Measurements from ENCODE around the gene MAST1. TPM values are rescaled to one million over a fixed set of nuclear protein-coding genes. Genes with fewer than 3 reads are reported as not detected.

The MAST1 gene
- total RNA-seq, 1 donor from 2014 or later, result 0.15 TPM

- no peak for DNase-seq
- ATAC-seq, result peak; percentile 39 to 51
- Histone ChIP-seq H3K27ac (no peak overlapping the region), H3K4me3 (no peak overlapping the region), H3K36me3 (no peaks in the 10 kb centered on the region), H3K27me3 (ENCODE audit: low read depth) (peaks cover 73% of the 10 kb centered on the region), H3K4me1 (peaks cover 9% of the 10 kb centered on the region), H3K9me3 (no peaks in the 10 kb centered on the region)
- intact Hi-C loops (cut with DNase I), result no loop called here
- TF ChIP-seq CTCF (IDR thresholded peaks at IDR 0.05), result peak; percentile 42
Observed at GRCh38 chr19:12825254-12826131, 12.8 kb upstream of the MAST1 start.

- Histone ChIP-seq H3K36me3 (no peaks in the 10 kb centered on the region), H3K4me1 (peaks cover 13% of the 10 kb centered on the region), H3K9me3 (no peaks in the 10 kb centered on the region), H3K27ac (no peak overlapping the region), H3K27me3 (ENCODE audit: low read depth) (peaks cover 94% of the 10 kb centered on the region), H3K4me3 (no peak overlapping the region)
- DNase-seq (no peak), ATAC-seq (no peak)
- TF ChIP-seq CTCF (IDR thresholded peaks at IDR 0.05), result no peak
- intact Hi-C loops (cut with DNase I), result no loop called here
Observed at GRCh38 chr19:12828494-12828893, 9.8 kb upstream of the MAST1 start.

- DNase-seq, result no peak
- Histone ChIP-seq H3K27me3 (ENCODE audit: low read depth) (peaks cover 90% of the 10 kb centered on the region), H3K27ac (no peak overlapping the region), H3K9me3 (no peaks in the 10 kb centered on the region), H3K36me3 (no peaks in the 10 kb centered on the region), H3K4me3 (peak overlapping the region; percentile 47), H3K4me1 (peaks cover 15% of the 10 kb centered on the region)
- no peak for TF ChIP-seq CTCF (IDR thresholded peaks at IDR 0.05)
- intact Hi-C loops (cut with DNase I), result no loop called here
- ATAC-seq, result no peak
Observed at GRCh38 chr19:12833418-12833737, 4.9 kb upstream of the MAST1 start.

GRCh38 chr19:12833738-12834565 is 4.4 kb upstream of the MAST1 start:
- DNase-seq (no peak), ATAC-seq (peak; percentile 2 to 35)
- intact Hi-C loops (cut with DNase I), result no loop called here
- Histone ChIP-seq H3K27me3 (ENCODE audit: low read depth) (peaks cover 90% of the 10 kb centered on the region), H3K9me3 (no peaks in the 10 kb centered on the region), H3K27ac (no peak overlapping the region), H3K4me1 (peaks cover 18% of the 10 kb centered on the region), H3K4me3 (peak overlapping the region; percentile 47), H3K36me3 (no peaks in the 10 kb centered on the region)
- TF ChIP-seq CTCF (IDR thresholded peaks at IDR 0.05), result no peak

- Histone ChIP-seq H3K4me3 (peak within 1 kb of the TSS; percentile 47), H3K27ac (no peak within 1 kb of the TSS), H3K36me3 (no peaks in the 10 kb centered on the region), H3K9me3 (no peaks in the 10 kb centered on the region), H3K27me3 (ENCODE audit: low read depth) (peaks cover 90% of the 10 kb centered on the region), H3K4me1 (peaks cover 18% of the 10 kb centered on the region)
- DNase-seq, result no peak
- TF ChIP-seq CTCF (IDR thresholded peaks at IDR 0.05), result no peak
- no peak for ATAC-seq
- intact Hi-C loops (cut with DNase I), result no loop called here
Observed at GRCh38 chr19:12834566-12834943, 3.8 kb upstream of the MAST1 start, which contains the start of gene RTBDN. TSS of gene RTBDN (minus strand) at chr19:12834579. CDS start at chr19:12829979, 4,600 bp downstream.
